ENCODE results near the gene EPHA3. TPM values are rescaled to one million over a fixed set of nuclear protein-coding genes. Genes with fewer than 3 reads are reported as not detected.

EPHA3 gene
- polyA plus RNA-seq, 2 of the 4 experiments (the other 2 are of a cell fraction): not detected

- no peaks in the 10 kb centered on the region for H3K4me1 ChIP-seq
- POLR2A ChIA-PET: no interaction called here
- H3K27ac ChIP-seq: no peak overlapping the region
- FAIRE-seq: no peak
- no peaks in the 10 kb centered on the region for H3K9me3 ChIP-seq
- no peak overlapping the region for H3K4me3 ChIP-seq
- WGBS (ENCODE audit: missing lambda C conversion rate): 7% methylated on average over 5 of the region's 5 CpGs
- DNase-seq (ENCODE audit: low read depth in 1 of 2, low spot score in 1 of 2): no peak
- TF ChIP-seq POLR2AphosphoS2 (conservative IDR thresholded peaks at IDR 0.05; ENCODE audit: low read length) (no peak), CHD2 (IDR thresholded peaks at IDR 0.05; ENCODE audit: low read length, partially characterized antibody) (no peak), HOXA7 (CRISPR knock-in tag; IDR thresholded peaks at IDR 0.05) (no peak), CEBPB (IDR thresholded peaks at IDR 0.05) (no peak), FOXS1 (CRISPR knock-in tag; IDR thresholded peaks at IDR 0.05) (no peak), NR3C1 (IDR thresholded peaks at IDR 0.05) (no peak), ZSCAN20 (CRISPR knock-in tag; IDR thresholded peaks at IDR 0.05) (no peak), HOXB5 (CRISPR knock-in tag; IDR thresholded peaks at IDR 0.05) (no peak)
- ATAC-seq: no peak
- CTCF ChIA-PET: no interaction called here
- no peak overlapping the region for H3K4me2 ChIP-seq
These were observed 48.1 kb upstream of the EPHA3 start for GRCh38 chr3:89059211-89059925.

GRCh38 chr3:89061259-89061658 is 46.2 kb upstream of the EPHA3 start:
- H3K9me3 ChIP-seq: no peaks in the 10 kb centered on the region
- 29% methylated on average over 2 of the region's 2 CpGs for WGBS (ENCODE audit: missing lambda C conversion rate)
- POLR2A ChIA-PET: no interaction called here
- FAIRE-seq: no peak
- TF ChIP-seq MAFK (IDR thresholded peaks at IDR 0.05; ENCODE audit: partially characterized antibody) (peak; percentile 89), RNF2 (IDR thresholded peaks at IDR 0.05; ENCODE audit: borderline replicate concordance, low read depth) (no peak)
- no peak overlapping the region for H3K4me2 ChIP-seq
- no peak overlapping the region for H3K27ac ChIP-seq
- no peak overlapping the region for H3K4me3 ChIP-seq
- no peak for ATAC-seq
- DNase-seq (ENCODE audit: low read depth in 1 of 2, low spot score in 1 of 2): no peak
- CTCF ChIA-PET: no interaction called here
- no peaks in the 10 kb centered on the region for H3K4me1 ChIP-seq

GRCh38 chr3:89067736-89068135 is 39.7 kb upstream of the EPHA3 start:
- Histone ChIP-seq H3K4me2 (no peak overlapping the region), H3K9me3 (no peaks in the 10 kb centered on the region), H3K4me3 (no peak overlapping the region), H3K4me1 (no peaks in the 10 kb centered on the region), H3K27ac (no peak overlapping the region)
- no peak for ATAC-seq
- WGBS (ENCODE audit: missing lambda C conversion rate): 18% methylated on average over 2 of the region's 2 CpGs
- no peak for DNase-seq (ENCODE audit: low read depth in 1 of 2, low spot score in 1 of 2)
- no peak for TF ChIP-seq FOXS1 (CRISPR knock-in tag; IDR thresholded peaks at IDR 0.05)
- TF ChIP-seq ATOH8 (CRISPR knock-in tag; IDR thresholded peaks at IDR 0.05; ENCODE audit: low read depth): no peak
- no peak for TF ChIP-seq MAZ (IDR thresholded peaks at IDR 0.05; ENCODE audit: borderline replicate concordance, low read depth, low read length)
- no peak for TF ChIP-seq RAD21 (conservative IDR thresholded peaks at IDR 0.05 in 1 of 2, IDR thresholded peaks at IDR 0.05 in 1 of 2)
- no peak for TF ChIP-seq TP53 (CRISPR knock-in tag; IDR thresholded peaks at IDR 0.05)
- TF ChIP-seq EP300 (IDR thresholded peaks at IDR 0.05): no peak
- no peak for TF ChIP-seq ZFP36 (IDR thresholded peaks at IDR 0.05; ENCODE audit: borderline replicate concordance, partially characterized antibody)
- TF ChIP-seq EHMT2 (IDR thresholded peaks at IDR 0.05; ENCODE audit: low read depth): no peak
- TF ChIP-seq CHD2 (IDR thresholded peaks at IDR 0.05; ENCODE audit: low read length, partially characterized antibody): no peak
- no peak for TF ChIP-seq EHF (CRISPR knock-in tag; IDR thresholded peaks at IDR 0.05)
- TF ChIP-seq CBX8 (IDR thresholded peaks at IDR 0.05): no peak
- TF ChIP-seq MYC (IDR thresholded peaks at IDR 0.05; ENCODE audit: borderline replicate concordance, low read length): no peak
- no peak for TF ChIP-seq REST (IDR thresholded peaks at IDR 0.05)
- TF ChIP-seq CTCF (IDR thresholded peaks at IDR 0.05): no peak
- TF ChIP-seq PBX3 (IDR thresholded peaks at IDR 0.05): no peak
- ChIA-PET CTCF (no interaction called here), POLR2A (no interaction called here)
- no peak for FAIRE-seq

Measured in A549 (cell line).